ENCODE data around the gene RAD51AP2. TPM values are rescaled to one million over a fixed set of nuclear protein-coding genes. Genes with fewer than 3 reads are reported as not detected.

The RAD51AP2 gene
- total and polyA plus RNA-seq, 2 donors (not counting 1 experiment from before 2014, with no cell fraction given) = 0.02 to 0.17 TPM

GRCh38 chr2:17471979-17472378 lies 46.3 kb downstream of the RAD51AP2 start:
- no peak overlapping the region for H3K27ac ChIP-seq (ENCODE audit: insufficient read depth, low read length)
- no peak overlapping the region for H3K4me2 ChIP-seq (ENCODE audit: extremely low read depth, insufficient read depth, low read length)
- H3K4me1 ChIP-seq (ENCODE audit: control insufficient read depth, extremely low read depth, insufficient read depth, low read length) = no peaks in the 10 kb centered on the region
- H3K79me2 ChIP-seq (ENCODE audit: control insufficient read depth, insufficient read depth, low read length) = no peaks in the 10 kb centered on the region
- no peak overlapping the region for H3K9ac ChIP-seq (ENCODE audit: insufficient read depth, low read length)
- H3K36me3 ChIP-seq (ENCODE audit: control insufficient read depth, insufficient read depth, low read length) = no peaks in the 10 kb centered on the region
- TF ChIP-seq CTCF (conservative IDR thresholded peaks at IDR 0.05 in 1 of 2, IDR thresholded peaks at IDR 0.05 in 1 of 2; ENCODE audit: low read depth in 1 of 2, low read length in 2 of 2) (no peak), EZH2 (IDR thresholded peaks at IDR 0.05; ENCODE audit: low read length, missing control alignments) (no peak)
- no peaks in the 10 kb centered on the region for H4K20me1 ChIP-seq (ENCODE audit: control insufficient read depth, extremely low read depth, insufficient read depth, low read length)
- H3K4me3 ChIP-seq (replicated peaks in 1 of 4; ENCODE audit: control extremely low read depth in 1 of 4, insufficient read depth in 1 of 4, low read depth in 3 of 4, low read length in 4 of 4) = no peak overlapping the region
- no peak overlapping the region for H2AFZ ChIP-seq (ENCODE audit: low read length)
- H3K27me3 ChIP-seq (ENCODE audit: control insufficient read depth, insufficient read depth, low read length) = no peaks in the 10 kb centered on the region
- no peaks in the 10 kb centered on the region for H3K9me3 ChIP-seq (ENCODE audit: control insufficient read depth, insufficient read depth, low read depth, low read length)
- no peak for DNase-seq (ENCODE audit: low read depth in 2 of 2)

GRCh38 chr2:17470855-17471641 lies 47.2 kb downstream of the RAD51AP2 start:
- Histone ChIP-seq H3K79me2 (ENCODE audit: control insufficient read depth, insufficient read depth, low read length) (no peaks in the 10 kb centered on the region), H3K27ac (ENCODE audit: insufficient read depth, low read length) (no peak overlapping the region), H3K4me2 (ENCODE audit: extremely low read depth, insufficient read depth, low read length) (no peak overlapping the region), H3K9ac (ENCODE audit: insufficient read depth, low read length) (no peak overlapping the region), H3K36me3 (ENCODE audit: control insufficient read depth, insufficient read depth, low read length) (no peaks in the 10 kb centered on the region), H2AFZ (ENCODE audit: low read length) (peak overlapping the region; percentile 21), H3K27me3 (ENCODE audit: control insufficient read depth, insufficient read depth, low read length) (no peaks in the 10 kb centered on the region), H3K4me1 (ENCODE audit: control insufficient read depth, extremely low read depth, insufficient read depth, low read length) (no peaks in the 10 kb centered on the region), H4K20me1 (ENCODE audit: control insufficient read depth, extremely low read depth, insufficient read depth, low read length) (no peaks in the 10 kb centered on the region), H3K4me3 (replicated peaks in 1 of 4; ENCODE audit: control extremely low read depth in 1 of 4, insufficient read depth in 1 of 4, low read depth in 3 of 4, low read length in 4 of 4) (peak overlapping the region in 1 of 4 experiments; percentile 19), H3K9me3 (ENCODE audit: control insufficient read depth, insufficient read depth, low read depth, low read length) (no peaks in the 10 kb centered on the region)
- TF ChIP-seq CTCF (conservative IDR thresholded peaks at IDR 0.05 in 1 of 2, IDR thresholded peaks at IDR 0.05 in 1 of 2; ENCODE audit: low read depth in 1 of 2, low read length in 2 of 2) = peak; percentile 34 to 38
- TF ChIP-seq EZH2 (IDR thresholded peaks at IDR 0.05; ENCODE audit: low read length, missing control alignments) = no peak
- DNase-seq (ENCODE audit: low read depth in 2 of 2) = peak; percentile 79 to 86

GRCh38 chr2:17461087-17461475 lies 57.2 kb downstream of the RAD51AP2 start:
- no peaks in the 10 kb centered on the region for H3K36me3 ChIP-seq (ENCODE audit: control insufficient read depth, insufficient read depth, low read length)
- H3K9me3 ChIP-seq (ENCODE audit: control insufficient read depth, insufficient read depth, low read depth, low read length) = no peaks in the 10 kb centered on the region
- H4K20me1 ChIP-seq (ENCODE audit: control insufficient read depth, extremely low read depth, insufficient read depth, low read length) = no peaks in the 10 kb centered on the region
- no peaks in the 10 kb centered on the region for H3K79me2 ChIP-seq (ENCODE audit: control insufficient read depth, insufficient read depth, low read length)
- DNase-seq (ENCODE audit: low read depth in 2 of 2) = no peak
- H2AFZ ChIP-seq (ENCODE audit: low read length) = no peak overlapping the region
- no peak overlapping the region for H3K4me2 ChIP-seq (ENCODE audit: extremely low read depth, insufficient read depth, low read length)
- no peak overlapping the region for H3K27ac ChIP-seq (ENCODE audit: insufficient read depth, low read length)
- H3K27me3 ChIP-seq (ENCODE audit: control insufficient read depth, insufficient read depth, low read length) = no peaks in the 10 kb centered on the region
- TF ChIP-seq CTCF (conservative IDR thresholded peaks at IDR 0.05 in 1 of 2, IDR thresholded peaks at IDR 0.05 in 1 of 2; ENCODE audit: low read depth in 1 of 2, low read length in 2 of 2) (no peak), EZH2 (IDR thresholded peaks at IDR 0.05; ENCODE audit: low read length, missing control alignments) (no peak)
- H3K4me3 ChIP-seq (replicated peaks in 1 of 4; ENCODE audit: control extremely low read depth in 1 of 4, insufficient read depth in 1 of 4, low read depth in 3 of 4, low read length in 4 of 4) = no peak overlapping the region
- no peaks in the 10 kb centered on the region for H3K4me1 ChIP-seq (ENCODE audit: control insufficient read depth, extremely low read depth, insufficient read depth, low read length)
- H3K9ac ChIP-seq (ENCODE audit: insufficient read depth, low read length) = no peak overlapping the region

Other genes starting within 250 kb of the RAD51AP2 start
- 1.2 and 1.3 TPM in 2 replicates for gene VSNL1, start 22.3 kb upstream of the RAD51AP2 start, total RNA-seq
- gene VSNL1, start 22.3 kb upstream of the RAD51AP2 start, polyA plus RNA-seq = 2.9 and 3.9 TPM in 2 replicates
- 21.8 and 22.8 TPM in 2 replicates for gene SMC6, start 235.4 kb upstream of the RAD51AP2 start, total RNA-seq
- 12.7 and 17.9 TPM in 2 replicates for gene SMC6, start 235.4 kb upstream of the RAD51AP2 start, polyA plus RNA-seq
- gene GEN1, start 235.7 kb upstream of the RAD51AP2 start, total RNA-seq = 2.8 and 5.0 TPM in 2 replicates
- gene GEN1, start 235.7 kb upstream of the RAD51AP2 start, polyA plus RNA-seq = 5.6 and 8.7 TPM in 2 replicates